H9 (cell line): ENCODE results near the gene PRSS57. TPM values are rescaled to one million over a fixed set of nuclear protein-coding genes. Genes with fewer than 3 reads are reported as not detected.

Experiments
- DNase-seq: peaks from one replicate; pipeline ENCODE4 v3.0.0-alpha.2; 2017
- H2AFZ ChIP-seq: one replicate; pipeline ENCODE4 v1.6.1; 2013; ENCODE audit warnings: mild to moderate bottlenecking, low read length, control low read depth, moderate library complexity
- H2AK5ac ChIP-seq: 2 replicates; pipeline ENCODE4 v1.6.1; 2013; ENCODE audit warnings: low read length, control low read depth, mixed read lengths; ENCODE audit not compliant: insufficient read length
- H2BK120ac ChIP-seq: one replicate; pipeline ENCODE4 v1.6.1; 2013; ENCODE audit warnings: low read depth, mild to moderate bottlenecking, low read length, control low read depth, inconsistent platforms; ENCODE audit not compliant: poor library complexity, severe bottlenecking
- H2BK12ac ChIP-seq: 2 replicates; pipeline ENCODE4 v1.6.1; 2013; ENCODE audit warnings: low read length, control low read depth, mixed read lengths, low read depth; ENCODE audit not compliant: insufficient read length
- H2BK15ac ChIP-seq: 2 replicates; pipeline ENCODE4 v1.6.1; 2013; ENCODE audit warnings: low read depth, low read length, control low read depth
- H2BK20ac ChIP-seq: one replicate; pipeline ENCODE4 v1.6.1; 2013; ENCODE audit warnings: low read depth, mild to moderate bottlenecking, low read length, control low read depth, inconsistent platforms; ENCODE audit not compliant: poor library complexity, severe bottlenecking
- H2BK5ac ChIP-seq: 2 replicates; pipeline ENCODE4 v1.6.1; 2013; ENCODE audit warnings: low read length, control low read depth, mixed read lengths; ENCODE audit not compliant: insufficient read length
- H3K14ac ChIP-seq: 2 replicates; pipeline ENCODE4 v1.6.1; 2013; ENCODE audit warnings: low read length, control low read depth; ENCODE audit not compliant: insufficient read depth
- H3K18ac ChIP-seq: 2 replicates; pipeline ENCODE4 v1.6.1; 2013; ENCODE audit warnings: low read depth, mild to moderate bottlenecking, mixed read lengths, low read length, control low read depth; ENCODE audit not compliant: insufficient read length
- H3K23ac ChIP-seq: 2 replicates; pipeline ENCODE4 v1.6.1; 2013; ENCODE audit warnings: low read length, control low read depth, mixed read lengths, low read depth; ENCODE audit not compliant: insufficient read length
- H3K23me2 ChIP-seq: 2 replicates; pipeline ENCODE4 v1.6.1; 2013; ENCODE audit warnings: low read depth, mild to moderate bottlenecking, mixed read lengths, low read length, control low read depth; ENCODE audit not compliant: insufficient read length, poor library complexity, severe bottlenecking
- H3K27ac ChIP-seq: 2 replicates; pipeline ENCODE4 v1.5.1; 2013; ENCODE audit warnings: low read length, control low read depth, mixed read lengths, low read depth; ENCODE audit not compliant: insufficient read length
- H3K27me3 ChIP-seq: 2 replicates; pipeline ENCODE4 v1.6.1; 2013; ENCODE audit warnings: low read length, control low read depth, inconsistent platforms; ENCODE audit not compliant: insufficient read depth
- H3K4ac ChIP-seq: 2 replicates; pipeline ENCODE4 v1.6.1; 2013; ENCODE audit warnings: low read depth, mild to moderate bottlenecking, control low read depth, inconsistent platforms, low read length, moderate library complexity
- H3K4me1 ChIP-seq: 2 replicates; pipeline ENCODE4 v1.6.1; 2013; ENCODE audit warnings: low read length, control low read depth, inconsistent platforms; ENCODE audit not compliant: insufficient read depth
- H3K4me2 ChIP-seq: 2 replicates; pipeline ENCODE4 v1.6.1; 2013; ENCODE audit warnings: low read length, control low read depth, mixed read lengths; ENCODE audit not compliant: insufficient read length, insufficient read depth
- H3K56ac ChIP-seq: 2 replicates; pipeline ENCODE4 v1.6.1; 2013; ENCODE audit warnings: low read depth, mild to moderate bottlenecking, mixed read lengths, low read length, control low read depth; ENCODE audit not compliant: insufficient read length
- H3K79me1 ChIP-seq: 2 replicates; pipeline ENCODE4 v1.6.1; 2013; ENCODE audit warnings: low read depth, mild to moderate bottlenecking, moderate library complexity, low read length, control low read depth, inconsistent platforms; ENCODE audit not compliant: insufficient read depth, poor library complexity, severe bottlenecking
- H3K79me2 ChIP-seq: 2 replicates; pipeline ENCODE4 v1.6.1; 2013; ENCODE audit warnings: low read length, control low read depth, inconsistent platforms; ENCODE audit not compliant: insufficient read depth
- H3K9ac ChIP-seq: 2 replicates; pipeline ENCODE4 v1.6.1; 2013; ENCODE audit warnings: low read length, control low read depth, mixed read lengths; ENCODE audit not compliant: insufficient read length; ENCODE audit errors: extremely low read depth
- H3K9me3 ChIP-seq: one replicate; pipeline ENCODE4 v1.6.1; 2013; ENCODE audit warnings: low read depth, low read length, inconsistent platforms; ENCODE audit not compliant: control insufficient read depth
- H3T11ph ChIP-seq: one replicate; pipeline ENCODE4 v1.6.1; 2013; ENCODE audit warnings: mild to moderate bottlenecking, low read length, control low read depth, inconsistent platforms
- H4K20me1 ChIP-seq: one replicate; pipeline ENCODE4 v1.6.1; 2013; ENCODE audit not compliant: control insufficient read depth, insufficient read length, insufficient read depth
- H4K5ac ChIP-seq: 2 replicates; pipeline ENCODE4 v1.6.1; 2013; ENCODE audit warnings: low read depth, mild to moderate bottlenecking, mixed read lengths, low read length, control low read depth; ENCODE audit not compliant: insufficient read length
- H4K8ac ChIP-seq: replicated peaks from 2 replicates; pipeline ENCODE4 v1.6.1; 2013; ENCODE audit warnings: low read length, control low read depth, mixed read lengths, low read depth; ENCODE audit not compliant: insufficient read length
- H4K91ac ChIP-seq: 2 replicates; pipeline ENCODE4 v1.6.1; 2013; ENCODE audit warnings: low read depth, mild to moderate bottlenecking, moderate library complexity, mixed read lengths, low read length, control low read depth; ENCODE audit not compliant: insufficient read length
- H3K27ac Mint-ChIP-seq, 3 experiments: 2 replicates in 2 of 3; 3 replicates in 1 of 3; pipeline ENCODE4 v1.8.0; 2020 to 2021; ENCODE audit warnings: mixed read lengths in 3 of 3, mild to moderate bottlenecking in 1 of 3, moderate library complexity in 1 of 3
- H3K27me3 Mint-ChIP-seq: 2 replicates; pipeline ENCODE4 v1.8.0; 2021; ENCODE audit warnings: low read depth, mild to moderate bottlenecking, moderate library complexity, mixed read lengths
- H3K36me3 Mint-ChIP-seq, 3 experiments: 2 replicates in 2 of 3; 3 replicates in 1 of 3; pipeline ENCODE4 v1.8.0; 2020 to 2021; ENCODE audit warnings: low read depth in 3 of 3, mixed read lengths in 3 of 3; ENCODE audit not compliant: insufficient read depth in 1 of 3
- H3K4me1 Mint-ChIP-seq, 2 experiments: 2 replicates each; pipeline ENCODE4 v1.8.0; 2020; ENCODE audit warnings: mixed read lengths in 2 of 2
- H3K4me3 Mint-ChIP-seq, 2 experiments: 2 replicates in 1 of 2; 3 replicates in 1 of 2; pipeline ENCODE4 v1.8.0; 2020 to 2021; ENCODE audit warnings: mild to moderate bottlenecking in 2 of 2, mixed read lengths in 2 of 2, moderate library complexity in 1 of 2
- H3K9me3 Mint-ChIP-seq, 2 experiments: 2 replicates in 1 of 2; 3 replicates in 1 of 2; pipeline ENCODE4 v1.8.0; 2020; ENCODE audit warnings: mild to moderate bottlenecking in 2 of 2, mixed read lengths in 2 of 2, moderate library complexity in 1 of 2
- WGBS: extraction: QIAGEN DNeasy Blood & Tissue Kit; methylation state at CpG from one replicate; pipeline ENCODE4 v1.1.7; 2013; ENCODE audit warnings: missing lambda C conversion rate, low lambda C conversion rate, mixed read lengths; ENCODE audit not compliant: insufficient read length; ENCODE audit errors: extremely low coverage; 5-methylcytosine and 5-hydroxymethylcytosine counted together
- total RNA-seq: library from RNA; stranded (reverse); gene quantifications from 2 replicates; pipeline ENCODE4 v1.2.1, GENCODE V29; 2021
- TF ChIP-seq, protein P1 (sequence below): fragments of 200-600 bp; sonication (generic); conservative IDR thresholded peaks from 3 replicates; pipeline ENCODE4 v1.8.0; 2021; ENCODE audit warnings: antibody characterized with exemption, mild to moderate bottlenecking

The PRSS57 gene
- total RNA-seq, 1 experiment from 2014 or later, result not detected

DNA sequence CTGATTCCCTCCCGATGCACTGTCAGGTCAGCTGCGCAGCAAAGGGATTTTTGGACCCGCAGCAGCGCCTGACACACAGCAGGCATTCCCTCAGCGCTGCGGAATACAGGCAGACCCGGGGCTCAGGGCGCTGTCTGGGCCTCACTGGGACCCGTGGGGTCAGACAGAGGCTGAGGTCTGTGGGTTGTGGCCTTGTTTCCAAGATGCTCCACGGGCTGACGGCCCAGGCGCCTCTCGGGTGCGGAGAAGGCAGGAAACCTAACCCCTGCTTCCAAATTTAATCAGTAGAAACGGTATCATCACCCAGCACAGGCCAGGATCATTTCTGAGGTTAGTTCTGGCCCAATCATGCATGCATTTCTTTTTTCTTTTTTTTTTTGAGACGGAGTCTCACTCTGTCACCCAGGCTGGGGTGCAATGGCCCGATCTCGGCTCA lies 31.6 kb downstream of the PRSS57 start:
- Histone ChIP-seq H4K91ac (no peak overlapping the region), H3K79me2 (peaks cover 38% of the 10 kb centered on the region; the same call in 1 of the 2 replicates), H3K9me3 (no peaks in the 10 kb centered on the region), H2BK20ac (no peak overlapping the region), H3K4ac (no peak overlapping the region), H2BK120ac (no peak overlapping the region), H3K79me1 (no peaks in the 10 kb centered on the region), H3K27ac (no peak overlapping the region), H4K8ac (no peak overlapping the region), H2BK15ac (no peak overlapping the region), H2AFZ (no peak overlapping the region), H3K18ac (no peak overlapping the region), H3K14ac (no peak overlapping the region), H3K4me1 (no peaks in the 10 kb centered on the region; the same call in 1 of the 2 replicates), H3K23ac (no peak overlapping the region), H3K9ac (no peak overlapping the region), H3T11ph (no peak overlapping the region), H3K4me2 (peak overlapping the region; percentile 22), H3K56ac (no peak overlapping the region), H2BK5ac (no peak overlapping the region), H2BK12ac (no peak overlapping the region), H3K27me3 (no peaks in the 10 kb centered on the region), H3K23me2 (peaks cover 7% of the 10 kb centered on the region), H4K5ac (no peak overlapping the region), H2AK5ac (no peak overlapping the region), H4K20me1 (peaks cover 6% of the 10 kb centered on the region)
- peaks cover 22% of the 10 kb centered on the region for H3K27me3 Mint-ChIP-seq
- peak overlapping the region; percentile 67 to 74 for H3K4me3 Mint-ChIP-seq
- TF ChIP-seq, protein P1, sequence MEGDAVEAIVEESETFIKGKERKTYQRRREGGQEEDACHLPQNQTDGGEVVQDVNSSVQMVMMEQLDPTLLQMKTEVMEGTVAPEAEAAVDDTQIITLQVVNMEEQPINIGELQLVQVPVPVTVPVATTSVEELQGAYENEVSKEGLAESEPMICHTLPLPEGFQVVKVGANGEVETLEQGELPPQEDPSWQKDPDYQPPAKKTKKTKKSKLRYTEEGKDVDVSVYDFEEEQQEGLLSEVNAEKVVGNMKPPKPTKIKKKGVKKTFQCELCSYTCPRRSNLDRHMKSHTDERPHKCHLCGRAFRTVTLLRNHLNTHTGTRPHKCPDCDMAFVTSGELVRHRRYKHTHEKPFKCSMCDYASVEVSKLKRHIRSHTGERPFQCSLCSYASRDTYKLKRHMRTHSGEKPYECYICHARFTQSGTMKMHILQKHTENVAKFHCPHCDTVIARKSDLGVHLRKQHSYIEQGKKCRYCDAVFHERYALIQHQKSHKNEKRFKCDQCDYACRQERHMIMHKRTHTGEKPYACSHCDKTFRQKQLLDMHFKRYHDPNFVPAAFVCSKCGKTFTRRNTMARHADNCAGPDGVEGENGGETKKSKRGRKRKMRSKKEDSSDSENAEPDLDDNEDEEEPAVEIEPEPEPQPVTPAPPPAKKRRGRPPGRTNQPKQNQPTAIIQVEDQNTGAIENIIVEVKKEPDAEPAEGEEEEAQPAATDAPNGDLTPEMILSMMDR, result no peak
- H3K4me1 Mint-ChIP-seq, result peaks cover 13 to 18% of the 10 kb centered on the region in 2 experiments
- H3K9me3 Mint-ChIP-seq, result peaks cover 7 to 10% of the 10 kb centered on the region in 2 experiments; a peak in 4 of 5 replicates
- H3K27ac Mint-ChIP-seq, result no peak overlapping the region
- H3K36me3 Mint-ChIP-seq, result peaks cover 0 to 2% (median 0%) of the 10 kb centered on the region in 3 experiments; a peak in 3 of 7 replicates
- no peak for DNase-seq
- WGBS, result no CpG with 5 or more reads among the region's 18 CpGs
